ENCODE measurements around the gene TPTE2. TPM values are rescaled to one million over a fixed set of nuclear protein-coding genes. Genes with fewer than 3 reads are reported as not detected.

Gene TPTE2
- total and polyA plus RNA-seq, 2 experiments from 2014 or later: not detected

DNA sequence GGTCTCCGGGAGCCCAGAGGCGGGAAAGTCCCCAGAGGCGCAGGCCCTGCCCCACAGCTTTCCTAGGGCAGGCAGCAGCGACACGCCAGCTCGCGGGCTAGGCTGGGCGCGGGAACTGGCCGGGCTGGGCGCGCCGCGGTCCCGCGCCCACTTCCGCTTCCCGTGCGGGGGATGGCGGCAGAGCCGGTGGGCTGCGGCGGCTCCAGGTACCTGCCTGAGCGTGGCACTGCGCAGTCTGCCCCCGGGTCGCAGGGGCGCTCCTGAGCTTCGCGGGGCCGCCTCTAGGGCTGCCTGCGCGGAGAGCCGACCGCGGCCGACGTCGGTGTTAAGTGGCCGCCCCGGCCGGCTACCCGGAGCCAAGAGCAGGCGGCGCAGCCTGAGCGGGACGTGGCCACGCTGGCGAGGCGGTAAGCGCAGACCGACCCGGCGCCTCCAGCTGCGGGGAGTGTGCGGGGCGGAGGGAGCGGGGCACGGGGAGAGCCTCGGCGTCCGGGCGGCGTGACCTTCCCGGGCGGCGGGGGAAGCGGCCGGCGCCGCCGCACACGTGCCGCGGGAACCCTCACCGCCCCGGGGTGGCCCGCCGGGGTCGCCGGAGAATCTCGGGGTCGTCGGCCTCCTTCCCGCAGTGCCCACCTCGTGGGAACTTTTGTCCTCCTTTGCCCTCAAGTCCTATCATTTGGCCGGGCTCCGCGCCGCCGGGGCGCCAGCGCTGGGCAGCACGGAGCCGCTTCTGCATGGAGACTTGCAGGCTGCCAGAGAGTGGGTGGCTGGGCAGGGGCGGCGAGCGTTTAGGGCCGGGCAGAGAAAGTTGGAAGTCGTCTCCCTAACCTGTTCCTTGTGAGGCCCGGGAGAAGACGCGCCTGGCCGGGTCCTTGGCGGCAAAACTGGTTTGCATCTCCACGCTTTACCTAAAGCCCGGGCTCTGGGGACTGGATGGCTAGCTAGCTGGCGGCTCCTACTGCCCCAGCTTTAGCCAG lies 40.7 kb upstream of the TPTE2 start:
- ATAC-seq (peak; percentile 96), DNase-seq (ENCODE audit: low spot score) (peak; percentile 82)
- H3K27me3 Mint-ChIP-seq (ENCODE audit: insufficient read depth, low read depth, poor library complexity): peaks cover 17% of the 10 kb centered on the region
- H3K27me3 ChIP-seq (ENCODE audit: insufficient read depth): peaks cover 32% of the 10 kb centered on the region
- H3K27ac Mint-ChIP-seq: no peak overlapping the region
- no peaks in the 10 kb centered on the region for H4K20me1 ChIP-seq (replicated peaks; ENCODE audit: insufficient read depth)
- H3K4me2 ChIP-seq: peak overlapping the region; percentile 92
- H3K27ac ChIP-seq (ENCODE audit: low read depth): no peak overlapping the region
- H3K4me3 Mint-ChIP-seq: peak overlapping the region; percentile 74
- H3K4me3 ChIP-seq: peak overlapping the region; percentile 68
- peaks cover 7% of the 10 kb centered on the region for H3K36me3 ChIP-seq (ENCODE audit: insufficient read depth)
- H3K36me3 Mint-ChIP-seq (ENCODE audit: low read depth): peaks cover 34% of the 10 kb centered on the region
- H2AFZ ChIP-seq: peak overlapping the region; percentile 97
- H3F3A ChIP-seq (replicated peaks; ENCODE audit: low read depth): peaks cover 9% of the 10 kb centered on the region; the same call in 1 of the 2 replicates
- H3K79me2 ChIP-seq (replicated peaks; ENCODE audit: insufficient read depth): peaks cover 6% of the 10 kb centered on the region; the same call in 1 of the 2 replicates
- TF ChIP-seq, protein P1, sequence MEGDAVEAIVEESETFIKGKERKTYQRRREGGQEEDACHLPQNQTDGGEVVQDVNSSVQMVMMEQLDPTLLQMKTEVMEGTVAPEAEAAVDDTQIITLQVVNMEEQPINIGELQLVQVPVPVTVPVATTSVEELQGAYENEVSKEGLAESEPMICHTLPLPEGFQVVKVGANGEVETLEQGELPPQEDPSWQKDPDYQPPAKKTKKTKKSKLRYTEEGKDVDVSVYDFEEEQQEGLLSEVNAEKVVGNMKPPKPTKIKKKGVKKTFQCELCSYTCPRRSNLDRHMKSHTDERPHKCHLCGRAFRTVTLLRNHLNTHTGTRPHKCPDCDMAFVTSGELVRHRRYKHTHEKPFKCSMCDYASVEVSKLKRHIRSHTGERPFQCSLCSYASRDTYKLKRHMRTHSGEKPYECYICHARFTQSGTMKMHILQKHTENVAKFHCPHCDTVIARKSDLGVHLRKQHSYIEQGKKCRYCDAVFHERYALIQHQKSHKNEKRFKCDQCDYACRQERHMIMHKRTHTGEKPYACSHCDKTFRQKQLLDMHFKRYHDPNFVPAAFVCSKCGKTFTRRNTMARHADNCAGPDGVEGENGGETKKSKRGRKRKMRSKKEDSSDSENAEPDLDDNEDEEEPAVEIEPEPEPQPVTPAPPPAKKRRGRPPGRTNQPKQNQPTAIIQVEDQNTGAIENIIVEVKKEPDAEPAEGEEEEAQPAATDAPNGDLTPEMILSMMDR (conservative IDR thresholded peaks at IDR 0.05; ENCODE audit: low read depth in 2 of 2): 0 out of 4 replicates have a peak, but pooled peaks of 1 of the 2 experiments have one; percentile 9
- no peak; the same call in 1 of the 2 replicates for TF ChIP-seq POLR2AphosphoS5 (IDR thresholded peaks at IDR 0.05; ENCODE audit: low read depth)
- no peaks in the 10 kb centered on the region for H3K9me2 ChIP-seq (ENCODE audit: insufficient read depth)
- peaks cover 54% of the 10 kb centered on the region for H3K9me3 Mint-ChIP-seq
- H3K4me1 Mint-ChIP-seq: no peaks in the 10 kb centered on the region; the same call in 1 of the 3 replicates
- peaks cover 4% of the 10 kb centered on the region; the same call in 1 of the 2 replicates for H3K4me1 ChIP-seq (ENCODE audit: insufficient read depth)

GRCh38 chr13:19597523-19597922 lies 36.2 kb upstream of the TPTE2 start:
- H3K27me3 Mint-ChIP-seq (ENCODE audit: insufficient read depth, low read depth, poor library complexity): peaks cover 12% of the 10 kb centered on the region
- H2AFZ ChIP-seq: no peak overlapping the region

More at GRCh38 chr13:19597523-19597922, 36.2 kb upstream of the TPTE2 start:
- Mint-ChIP-seq H3K27ac (no peak overlapping the region), H3K36me3 (ENCODE audit: low read depth) (no peaks in the 10 kb centered on the region), H3K4me1 (no peaks in the 10 kb centered on the region; the same call in 2 of the 3 replicates), H3K9me3 (peaks cover 55% of the 10 kb centered on the region), H3K4me3 (no peak overlapping the region)
- no peak overlapping the region for H3K4me2 ChIP-seq
- H3F3A ChIP-seq (replicated peaks; ENCODE audit: low read depth): peaks cover 6% of the 10 kb centered on the region; the same call in 1 of the 2 replicates
- no peak overlapping the region for H3K27ac ChIP-seq (ENCODE audit: low read depth)
- TF ChIP-seq ZNF114 (CRISPR knock-in tag; IDR thresholded peaks at IDR 0.05): no peak
- TF ChIP-seq CREB1 (CRISPR knock-in tag; IDR thresholded peaks at IDR 0.05; ENCODE audit: low read depth): no peak
- no peak for TF ChIP-seq JUNB (IDR thresholded peaks at IDR 0.05; ENCODE audit: unreplicated experiment)
- TF ChIP-seq REST (IDR thresholded peaks at IDR 0.05; ENCODE audit: unreplicated experiment): no peak
- TF ChIP-seq POLR2AphosphoS5 (IDR thresholded peaks at IDR 0.05; ENCODE audit: low read depth): no peak
- TF ChIP-seq EZH2phosphoT487 (IDR thresholded peaks at IDR 0.05; ENCODE audit: unreplicated experiment): no peak
- no peak for TF ChIP-seq NANOG (IDR thresholded peaks at IDR 0.05; ENCODE audit: borderline replicate concordance)
- no peak for TF ChIP-seq ZNF331 (CRISPR knock-in tag; IDR thresholded peaks at IDR 0.05; ENCODE audit: low read depth)
- no peak for TF ChIP-seq STAT1 (IDR thresholded peaks at IDR 0.05; ENCODE audit: unreplicated experiment)
- TF ChIP-seq, protein P1 (conservative IDR thresholded peaks at IDR 0.05; ENCODE audit: low read depth in 2 of 2): no peak
- TF ChIP-seq EZH2 (IDR thresholded peaks at IDR 0.05; ENCODE audit: low read depth, unreplicated experiment): no peak
- no peak for TF ChIP-seq ETS1 (IDR thresholded peaks at IDR 0.05)
- H3K79me2 ChIP-seq (replicated peaks; ENCODE audit: insufficient read depth): no peaks in the 10 kb centered on the region
- H3K9me2 ChIP-seq (ENCODE audit: insufficient read depth): no peaks in the 10 kb centered on the region
- H3K27me3 ChIP-seq (ENCODE audit: insufficient read depth): peaks cover 15% of the 10 kb centered on the region
- no peaks in the 10 kb centered on the region for H4K20me1 ChIP-seq (replicated peaks; ENCODE audit: insufficient read depth)
- no peaks in the 10 kb centered on the region for H3K36me3 ChIP-seq (ENCODE audit: insufficient read depth)
- DNase-seq (ENCODE audit: low spot score): no peak
- 0 out of 2 replicates have a peak, but pooled peaks cover 4% of the 10 kb centered on the region for H3K4me1 ChIP-seq (ENCODE audit: insufficient read depth)
- no peak overlapping the region for H3K4me3 ChIP-seq
- ATAC-seq: no peak
